ENCODE measurements around the gene PCDHGC3.

- TF ChIP-seq RAD21 (IDR thresholded peaks at IDR 0.05; ENCODE audit: low read depth) (no peak), YY1 (IDR thresholded peaks at IDR 0.05; ENCODE audit: low read depth) (no peak), TCF12 (IDR thresholded peaks at IDR 0.05; ENCODE audit: low read depth) (no peak), NFIC (IDR thresholded peaks at IDR 0.05) (no peak), EGR1 (IDR thresholded peaks at IDR 0.05) (no peak), MAX (IDR thresholded peaks at IDR 0.05) (no peak), REST (IDR thresholded peaks at IDR 0.05; ENCODE audit: low read depth) (no peak), TAF1 (IDR thresholded peaks at IDR 0.05; ENCODE audit: low read depth) (no peak), EP300 (IDR thresholded peaks at IDR 0.05; ENCODE audit: borderline replicate concordance) (no peak), CEBPB (IDR thresholded peaks at IDR 0.05) (no peak), CREB1 (IDR thresholded peaks at IDR 0.05; ENCODE audit: low read depth) (no peak), FOXM1 (IDR thresholded peaks at IDR 0.05; ENCODE audit: borderline replicate concordance, low read depth) (no peak), TEAD4 (IDR thresholded peaks at IDR 0.05) (no peak)
These were observed 37.3 kb downstream of the PCDHGC3 start for GRCh38 chr5:141512911-141513626.
